Tibial nerve (tissue), 4 donors: ENCODE data around the gene ABCC4.

ENCODE experiments used
- CTCF ChIP-seq, 5 experiments: fragments of 200-600 bp in 3 of 5; fragments of 450-650 bp in 2 of 5; sonication (generic) in 3 of 5; IDR thresholded peaks; one replicate each; pipeline ENCODE4 v1.5.1; 2016 to 2019; ENCODE audit warnings: antibody characterized with exemption in 5 of 5, mild to moderate bottlenecking in 3 of 5, moderate library complexity in 2 of 5
- EP300 ChIP-seq, 2 donors: sonication (generic); formaldehyde crosslinking; IDR thresholded peaks; one replicate each; pipeline ENCODE4 v1.6.1; 2017; ENCODE audit warnings: antibody characterized with exemption in 2 of 2, mild to moderate bottlenecking in 1 of 2
- POLR2A ChIP-seq, 2 donors: fragments of 450-650 bp; IDR thresholded peaks; one replicate each; pipeline ENCODE4 v1.6.1; 2017; ENCODE audit warnings: antibody characterized with exemption in 2 of 2, mild to moderate bottlenecking in 2 of 2, moderate library complexity in 2 of 2

GRCh38 chr13:95121516-95121915 is 179.7 kb downstream of the ABCC4 start:
- TF ChIP-seq POLR2A (IDR thresholded peaks at IDR 0.05) (no peak), CTCF (IDR thresholded peaks at IDR 0.05) (no peak), EP300 (IDR thresholded peaks at IDR 0.05) (no peak)
